Neuron (in vitro differentiated cells): ENCODE data around the gene MARCKSL1.

Experiments
- H2AFZ ChIP-seq: one replicate; pipeline ENCODE4 v1.6.1; 2013; ENCODE audit warnings: low read depth, mild to moderate bottlenecking, inconsistent platforms, low read length, moderate library complexity
- H3K27me3 ChIP-seq: one replicate; pipeline ENCODE4 v1.6.1; 2013; ENCODE audit warnings: low read length; ENCODE audit not compliant: insufficient read depth
- H3K36me3 ChIP-seq: one replicate; pipeline ENCODE4 v1.6.1; 2013; ENCODE audit warnings: low read length; ENCODE audit not compliant: insufficient read depth
- H3K4me1 ChIP-seq: one replicate; pipeline ENCODE4 v1.6.1; 2013; ENCODE audit warnings: low read length; ENCODE audit not compliant: insufficient read depth
- H3K4me3 ChIP-seq: 2 replicates; pipeline ENCODE4 v1.5.1; 2013; ENCODE audit warnings: mild to moderate bottlenecking, low read length, moderate library complexity
- H3K9me3 ChIP-seq: one replicate; pipeline ENCODE4 v1.6.1; 2013; ENCODE audit warnings: low read length

Gene MARCKSL1

DNA sequence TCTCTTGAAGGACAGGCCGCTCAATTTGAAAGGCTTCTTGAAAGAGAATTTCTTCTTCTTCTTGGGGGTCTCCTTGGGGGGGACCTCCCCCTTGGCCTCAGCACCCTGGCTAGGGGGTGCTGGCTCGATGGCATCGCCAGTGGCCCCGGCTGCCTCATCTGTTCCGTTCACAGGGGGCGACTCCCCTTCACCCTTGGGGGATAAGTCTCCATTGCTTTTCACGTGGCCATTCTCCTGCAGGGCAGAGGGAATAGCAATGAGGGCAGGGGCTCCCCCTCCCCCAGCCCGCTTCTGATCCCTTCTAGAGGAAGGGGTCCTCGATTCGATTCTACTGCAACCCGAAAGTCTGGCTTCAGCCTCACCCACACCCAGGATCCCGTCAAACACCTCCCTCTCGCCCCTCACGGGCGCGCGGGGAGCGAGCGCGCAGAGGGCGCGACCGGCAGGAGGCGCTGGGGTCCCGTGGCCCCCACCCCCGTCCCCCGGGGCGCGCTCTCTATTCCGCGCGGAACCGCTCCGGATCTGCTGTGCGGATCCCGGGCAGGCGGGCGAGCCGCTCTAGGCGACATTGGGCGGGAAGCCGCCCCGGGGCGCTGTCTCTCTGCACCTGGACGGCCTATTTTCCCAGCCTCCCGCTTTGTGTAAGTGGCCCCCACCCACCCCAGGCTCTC, 1.0 kb downstream of the MARCKSL1 start:
- Histone ChIP-seq H2AFZ (no peak overlapping the region), H3K27me3 (no peaks in the 10 kb centered on the region), H3K36me3 (peaks cover 40% of the 10 kb centered on the region), H3K4me1 (peaks cover 46% of the 10 kb centered on the region), H3K4me3 (peak overlapping the region; percentile 58), H3K9me3 (no peaks in the 10 kb centered on the region)

DNA sequence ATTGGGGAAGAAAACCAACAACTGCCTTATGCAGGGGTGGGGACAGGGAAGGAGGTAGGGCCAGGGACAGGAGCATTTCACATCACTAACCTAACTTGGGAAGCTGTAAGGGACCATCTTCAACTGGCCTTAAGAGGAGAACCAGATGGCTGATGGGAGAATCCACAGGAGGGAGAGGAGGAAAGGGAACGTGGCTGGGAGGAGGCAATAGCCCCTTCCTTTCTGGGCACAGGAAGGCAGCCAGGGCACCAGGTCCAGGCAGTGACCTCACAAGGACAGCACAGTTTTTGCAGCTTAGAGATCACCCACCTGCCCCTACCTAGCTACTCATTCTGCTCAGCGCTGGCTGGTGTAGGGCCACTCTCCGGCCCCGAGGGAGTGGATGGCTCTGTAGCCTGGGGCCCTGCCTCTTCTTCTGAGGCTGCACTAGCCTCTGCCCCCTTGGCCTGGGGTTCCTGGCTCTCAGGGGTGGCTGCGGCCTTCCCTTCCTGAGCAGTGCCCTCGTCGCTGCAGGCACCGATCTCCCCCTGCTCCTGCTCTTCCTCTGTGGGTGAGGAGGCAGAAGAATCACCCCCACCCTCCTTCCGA, 1.7 kb downstream of the MARCKSL1 start:
- Histone ChIP-seq H3K36me3 (peaks cover 45% of the 10 kb centered on the region), H3K4me3 (peak overlapping the region; percentile 58), H3K4me1 (peaks cover 46% of the 10 kb centered on the region), H2AFZ (no peak overlapping the region), H3K9me3 (no peaks in the 10 kb centered on the region), H3K27me3 (no peaks in the 10 kb centered on the region)

DNA sequence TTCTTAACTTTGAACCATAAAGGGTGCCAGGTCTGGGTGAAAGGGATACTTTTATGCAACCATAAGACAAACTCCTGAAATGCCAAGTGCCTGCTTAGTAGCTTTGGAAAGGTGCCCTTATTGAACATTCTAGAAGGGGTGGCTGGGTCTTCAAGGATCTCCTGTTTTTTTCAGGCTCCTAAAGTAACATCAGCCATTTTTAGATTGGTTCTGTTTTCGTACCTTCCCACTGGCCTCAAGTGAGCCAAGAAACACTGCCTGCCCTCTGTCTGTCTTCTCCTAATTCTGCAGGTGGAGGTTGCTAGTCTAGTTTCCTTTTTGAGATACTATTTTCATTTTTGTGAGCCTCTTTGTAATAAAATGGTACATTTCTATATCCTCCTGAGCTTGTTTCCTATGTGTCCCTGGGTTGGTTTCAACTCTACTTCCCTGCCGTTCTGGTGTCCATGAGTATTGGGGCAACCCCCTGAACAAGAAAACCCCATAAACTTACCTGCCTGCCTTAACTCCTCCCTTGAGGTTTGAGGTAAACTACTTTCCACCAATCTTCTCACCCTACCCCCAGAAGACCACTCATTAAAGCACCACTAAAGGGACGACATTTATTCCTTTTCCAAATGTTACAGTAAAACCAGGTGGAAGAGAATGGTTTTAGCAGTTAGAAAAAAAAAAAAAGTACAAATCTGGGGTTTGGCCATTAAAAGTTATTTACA, 2.6 kb downstream of the MARCKSL1 start:
- Histone ChIP-seq H2AFZ (no peak overlapping the region), H3K4me1 (peaks cover 39% of the 10 kb centered on the region), H3K9me3 (no peaks in the 10 kb centered on the region), H3K4me3 (peak overlapping the region; percentile 58), H3K36me3 (peaks cover 54% of the 10 kb centered on the region), H3K27me3 (no peaks in the 10 kb centered on the region)

DNA sequence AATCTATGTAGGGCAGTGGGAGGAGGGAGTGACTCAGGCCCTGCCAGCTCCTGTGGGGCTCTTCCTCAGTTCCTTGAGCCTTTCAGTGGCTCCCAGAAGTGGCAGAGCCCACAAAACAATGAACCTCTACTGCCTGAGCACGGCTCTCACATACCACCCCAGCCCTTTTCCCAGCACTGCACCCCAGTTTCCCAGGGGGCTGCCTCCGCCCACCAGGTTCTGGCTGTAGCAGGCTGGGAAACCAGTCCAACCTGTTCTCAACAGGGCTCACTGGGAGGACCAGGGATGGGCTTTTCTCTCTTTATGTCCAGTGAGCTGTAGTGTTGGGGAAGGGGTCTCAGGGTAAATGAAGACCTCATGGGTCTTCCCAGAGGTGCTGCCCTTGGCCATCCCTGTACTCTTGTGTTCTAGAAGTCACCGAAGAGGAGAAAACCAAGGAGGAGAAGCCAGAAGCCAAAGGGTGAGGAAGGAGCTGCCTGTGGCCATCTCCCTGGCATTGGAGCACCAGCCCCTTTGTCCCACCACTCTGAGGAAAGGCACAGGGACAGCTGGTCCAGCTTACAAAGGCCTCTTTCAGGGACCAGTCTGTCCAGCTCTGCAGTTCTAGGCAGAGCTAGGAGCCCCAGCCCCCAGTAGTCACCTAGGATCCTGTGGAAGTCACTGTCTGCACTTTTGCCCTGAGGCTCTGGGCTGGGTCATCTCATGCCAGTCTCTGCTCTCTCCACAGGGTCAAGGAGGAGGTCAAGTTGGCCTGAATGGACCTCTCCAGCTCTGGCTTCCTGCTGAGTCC, 3.5 kb downstream of the MARCKSL1 start:
- Histone ChIP-seq H3K9me3 (no peaks in the 10 kb centered on the region), H2AFZ (no peak overlapping the region), H3K4me1 (peaks cover 30% of the 10 kb centered on the region), H3K27me3 (no peaks in the 10 kb centered on the region), H3K4me3 (no peak overlapping the region), H3K36me3 (peaks cover 61% of the 10 kb centered on the region)

DNA sequence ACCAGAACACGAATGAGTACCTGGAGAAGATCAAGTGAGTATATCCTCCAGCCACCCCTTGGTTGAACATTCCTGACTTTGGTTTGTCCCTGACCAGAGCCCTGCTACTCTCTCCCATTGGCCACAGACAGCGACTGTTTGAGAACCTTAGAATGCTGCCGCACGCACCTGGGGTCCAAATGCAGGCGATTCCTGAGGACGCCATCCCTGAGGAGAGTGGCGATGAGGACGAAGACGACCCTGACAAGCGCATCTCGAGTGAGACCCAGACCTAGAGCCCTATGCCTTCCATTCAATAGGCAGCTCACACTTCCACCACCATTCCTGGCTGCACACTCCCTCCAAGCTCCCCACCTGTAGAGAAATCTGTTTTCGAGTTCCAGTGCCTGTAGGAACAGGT, 4.5 kb downstream of the MARCKSL1 start:
- peaks cover 69% of the 10 kb centered on the region for H3K36me3 ChIP-seq
- no peaks in the 10 kb centered on the region for H3K9me3 ChIP-seq
- H3K27me3 ChIP-seq: no peaks in the 10 kb centered on the region
- H2AFZ ChIP-seq: no peak overlapping the region
- H3K4me3 ChIP-seq: no peak overlapping the region
- peaks cover 21% of the 10 kb centered on the region for H3K4me1 ChIP-seq

DNA sequence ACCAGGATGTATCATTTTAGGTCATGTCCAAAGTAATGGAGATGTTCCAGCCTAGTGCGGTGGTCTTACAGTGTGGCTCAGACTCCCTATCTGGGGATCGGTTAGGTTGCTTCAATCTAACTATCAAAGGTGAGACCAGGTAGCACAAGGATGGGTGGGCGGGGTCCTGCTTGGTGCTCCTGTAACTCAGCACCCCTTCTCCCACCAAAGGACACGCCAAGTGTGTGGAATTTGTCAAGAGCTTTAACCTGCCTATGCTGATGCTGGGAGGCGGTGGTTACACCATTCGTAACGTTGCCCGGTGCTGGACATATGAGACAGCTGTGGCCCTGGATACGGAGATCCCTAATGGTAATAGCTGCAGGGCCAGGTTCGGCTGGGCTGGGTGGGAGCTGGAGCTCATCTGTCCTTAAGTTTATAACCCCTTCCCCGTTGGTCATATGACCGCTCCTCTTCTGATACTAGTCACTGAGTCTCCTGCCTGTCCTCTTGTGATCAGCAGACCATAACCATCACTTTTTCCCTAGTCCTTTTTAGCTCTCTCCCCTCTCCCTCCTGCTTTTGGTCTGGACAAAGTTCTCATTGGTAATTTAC, 5.4 kb downstream of the MARCKSL1 start:
- Histone ChIP-seq H3K4me3 (no peak overlapping the region), H3K9me3 (no peaks in the 10 kb centered on the region), H2AFZ (no peak overlapping the region), H3K36me3 (peaks cover 69% of the 10 kb centered on the region), H3K4me1 (peaks cover 17% of the 10 kb centered on the region), H3K27me3 (no peaks in the 10 kb centered on the region)

DNA sequence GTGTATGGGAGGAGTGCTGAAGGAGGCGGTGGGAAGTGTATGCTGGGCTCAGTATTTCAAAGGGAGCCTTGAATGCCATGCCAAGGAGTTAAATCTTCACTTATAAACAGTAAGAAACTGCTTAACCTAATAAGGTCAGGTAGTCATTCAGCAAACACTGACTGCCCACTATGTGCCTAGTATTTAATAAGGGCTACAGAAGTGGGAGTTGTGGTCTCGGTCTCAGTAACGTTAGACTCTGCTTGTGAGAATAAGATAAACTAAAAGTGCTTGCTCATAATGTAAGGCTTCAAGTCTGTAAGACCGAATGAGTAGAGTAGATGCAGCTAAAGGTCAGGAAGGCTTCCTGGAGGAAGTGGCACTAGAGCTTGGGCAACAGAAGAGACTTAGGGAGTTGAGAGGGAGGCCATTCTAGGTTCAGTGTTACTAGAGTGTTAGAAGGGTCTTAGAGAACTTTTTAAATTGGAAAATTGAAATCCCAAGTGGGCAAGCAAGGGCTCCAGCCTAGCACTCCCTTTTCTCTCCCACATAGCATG, 6.0 kb downstream of the MARCKSL1 start:
- H3K4me3 ChIP-seq: no peak overlapping the region
- H3K9me3 ChIP-seq: no peaks in the 10 kb centered on the region
- H3K36me3 ChIP-seq: peaks cover 74% of the 10 kb centered on the region
- H3K27me3 ChIP-seq: no peaks in the 10 kb centered on the region
- H3K4me1 ChIP-seq: peaks cover 17% of the 10 kb centered on the region
- no peak overlapping the region for H2AFZ ChIP-seq

DNA sequence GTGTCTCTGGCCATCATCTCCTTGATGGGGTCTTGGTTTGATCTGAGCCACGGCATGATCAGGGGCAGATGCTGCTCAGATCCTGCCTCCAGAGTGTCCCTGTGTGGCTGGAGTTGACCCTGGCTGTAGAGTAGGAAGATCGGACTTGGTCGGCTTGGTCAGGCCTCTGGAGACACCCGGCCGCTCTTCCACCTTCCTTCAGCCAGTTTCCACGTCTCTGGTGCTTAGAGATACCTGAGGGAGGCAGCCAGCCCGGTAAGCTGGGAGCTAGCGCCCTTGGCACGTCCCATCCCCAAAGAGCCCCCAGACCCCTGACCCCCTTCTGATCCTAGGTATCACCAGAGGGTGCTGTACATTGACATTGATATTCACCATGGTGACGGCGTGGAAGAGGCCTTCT, 8.8 kb downstream of the MARCKSL1 start:
- no peaks in the 10 kb centered on the region for H3K9me3 ChIP-seq
- H3K4me1 ChIP-seq: no peaks in the 10 kb centered on the region
- H3K36me3 ChIP-seq: peaks cover 63% of the 10 kb centered on the region
- no peak overlapping the region for H2AFZ ChIP-seq
- H3K27me3 ChIP-seq: no peaks in the 10 kb centered on the region
- H3K4me3 ChIP-seq: no peak overlapping the region

DNA sequence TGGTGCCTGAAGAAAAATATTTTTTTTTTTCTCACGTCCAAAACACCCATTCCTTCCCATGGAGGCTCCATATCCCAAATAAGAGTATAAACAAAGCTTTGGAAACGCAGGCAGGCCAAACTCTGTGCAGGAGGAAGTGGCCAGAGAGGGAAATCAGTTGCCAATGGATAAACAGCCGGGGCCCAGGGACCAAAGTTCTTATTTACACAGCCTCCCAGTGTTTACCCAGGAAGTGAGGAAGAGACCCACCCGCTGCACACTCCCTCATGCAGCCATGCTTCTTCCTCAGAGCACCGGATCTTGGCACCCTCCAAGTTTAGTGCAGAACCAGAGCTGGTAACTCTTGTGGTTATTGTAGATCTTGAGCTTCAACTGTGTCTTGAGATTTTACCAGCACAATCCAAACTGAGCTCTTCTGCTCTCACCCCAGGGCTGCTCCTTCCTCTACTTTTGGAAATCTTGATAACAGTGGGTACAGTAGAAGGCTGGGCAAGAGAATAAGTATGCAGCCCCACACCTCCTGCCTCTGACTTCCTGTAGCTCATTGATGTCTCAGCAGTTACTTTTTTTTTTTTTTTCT, 14.2 kb downstream of the MARCKSL1 start:
- Histone ChIP-seq H3K4me1 (no peaks in the 10 kb centered on the region), H3K4me3 (no peak overlapping the region), H3K9me3 (no peaks in the 10 kb centered on the region), H3K27me3 (no peaks in the 10 kb centered on the region), H2AFZ (no peak overlapping the region), H3K36me3 (peaks cover 52% of the 10 kb centered on the region)

DNA sequence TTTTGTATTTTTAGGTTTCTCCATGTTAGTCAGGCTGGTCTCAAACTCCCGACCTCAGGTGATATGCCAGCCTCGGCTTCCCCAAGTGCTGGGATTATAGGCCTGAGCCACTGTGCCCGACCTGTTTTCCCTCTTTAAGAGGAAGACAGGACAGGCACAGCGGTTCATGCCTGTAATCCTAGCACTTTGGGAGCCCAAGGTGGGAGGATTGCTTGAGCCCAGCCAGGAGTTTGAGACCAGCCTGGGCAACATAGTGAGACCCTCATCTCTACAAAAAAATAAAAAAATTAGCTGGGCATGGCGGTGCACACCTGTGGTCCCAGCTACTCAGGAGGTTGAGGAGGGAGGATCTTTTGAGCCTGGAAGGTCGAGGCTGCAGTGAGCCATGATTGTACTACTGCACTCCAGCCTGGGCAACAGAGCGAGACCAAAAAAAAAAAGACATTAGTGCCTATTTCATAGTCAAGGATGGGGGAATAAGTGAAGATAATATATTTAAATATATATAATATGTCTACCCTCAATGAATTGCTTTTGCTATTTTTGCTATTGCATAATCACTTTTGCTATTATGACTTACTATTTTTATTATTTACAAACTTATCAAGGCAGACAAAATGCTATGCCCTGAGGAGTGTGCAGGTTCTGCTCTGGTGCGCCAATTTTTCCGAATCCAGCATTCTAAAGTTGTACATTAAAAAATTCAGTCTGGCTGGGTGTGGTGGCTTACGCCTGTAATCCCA, 17.7 kb downstream of the MARCKSL1 start:
- Histone ChIP-seq H3K4me3 (no peak overlapping the region), H2AFZ (no peak overlapping the region), H3K4me1 (no peaks in the 10 kb centered on the region), H3K27me3 (no peaks in the 10 kb centered on the region), H3K9me3 (no peaks in the 10 kb centered on the region), H3K36me3 (peaks cover 37% of the 10 kb centered on the region)

DNA sequence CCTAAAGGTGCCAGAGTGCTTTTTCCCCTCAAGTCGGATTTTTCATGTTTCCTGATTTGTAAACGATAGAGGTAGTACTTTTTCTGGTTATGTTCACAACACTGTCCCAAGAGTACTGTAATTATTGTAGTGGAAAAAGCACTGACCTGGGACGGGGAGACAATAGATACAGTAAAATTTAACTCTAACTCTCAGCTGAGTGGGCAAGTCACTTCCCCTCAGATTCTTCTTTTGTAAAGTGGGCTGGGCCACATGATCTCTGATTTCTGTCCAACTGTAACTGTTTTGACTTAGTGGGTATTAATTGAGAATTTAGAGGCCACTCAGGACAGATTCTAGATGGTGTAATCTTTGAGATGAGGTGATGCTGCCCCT, 19.1 kb downstream of the MARCKSL1 start:
- no peaks in the 10 kb centered on the region for H3K9me3 ChIP-seq
- H3K27me3 ChIP-seq: no peaks in the 10 kb centered on the region
- H3K36me3 ChIP-seq: peaks cover 32% of the 10 kb centered on the region
- H2AFZ ChIP-seq: no peak overlapping the region
- H3K4me3 ChIP-seq: no peak overlapping the region
- no peaks in the 10 kb centered on the region for H3K4me1 ChIP-seq
